Measurements from ENCODE around the gene ARMC5.

DNA sequence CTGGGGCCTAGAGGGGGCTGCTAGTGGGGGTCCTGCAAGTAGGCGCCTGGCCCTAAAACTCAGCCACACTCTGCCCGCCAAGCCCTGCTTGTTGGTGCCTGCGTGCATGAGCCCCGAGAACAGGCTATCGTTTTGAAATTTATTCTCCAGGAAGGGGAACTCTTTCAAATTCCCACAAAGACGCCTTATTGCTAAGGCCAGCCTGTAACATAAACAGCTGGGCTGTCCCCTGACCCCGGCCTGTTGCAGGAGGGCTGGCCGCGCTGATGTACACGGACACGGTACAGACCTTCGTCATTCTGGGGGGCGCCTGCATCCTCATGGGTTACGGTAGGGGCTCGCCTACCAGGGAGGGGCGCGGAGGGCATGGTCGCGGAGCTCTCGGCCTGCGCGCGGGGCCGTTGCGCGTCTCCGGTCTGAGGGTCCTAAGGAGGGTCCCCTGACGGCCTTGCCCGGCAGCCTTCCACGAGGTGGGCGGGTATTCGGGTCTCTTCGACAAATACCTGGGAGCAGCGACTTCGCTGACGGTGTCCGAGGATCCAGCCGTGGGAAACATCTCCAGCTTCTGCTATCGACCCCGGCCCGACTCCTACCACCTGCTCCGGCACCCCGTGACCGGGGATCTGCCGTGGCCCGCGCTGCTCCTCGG, 27.9 kb downstream of the ARMC5 start:
- TF ChIP-seq, protein P1, sequence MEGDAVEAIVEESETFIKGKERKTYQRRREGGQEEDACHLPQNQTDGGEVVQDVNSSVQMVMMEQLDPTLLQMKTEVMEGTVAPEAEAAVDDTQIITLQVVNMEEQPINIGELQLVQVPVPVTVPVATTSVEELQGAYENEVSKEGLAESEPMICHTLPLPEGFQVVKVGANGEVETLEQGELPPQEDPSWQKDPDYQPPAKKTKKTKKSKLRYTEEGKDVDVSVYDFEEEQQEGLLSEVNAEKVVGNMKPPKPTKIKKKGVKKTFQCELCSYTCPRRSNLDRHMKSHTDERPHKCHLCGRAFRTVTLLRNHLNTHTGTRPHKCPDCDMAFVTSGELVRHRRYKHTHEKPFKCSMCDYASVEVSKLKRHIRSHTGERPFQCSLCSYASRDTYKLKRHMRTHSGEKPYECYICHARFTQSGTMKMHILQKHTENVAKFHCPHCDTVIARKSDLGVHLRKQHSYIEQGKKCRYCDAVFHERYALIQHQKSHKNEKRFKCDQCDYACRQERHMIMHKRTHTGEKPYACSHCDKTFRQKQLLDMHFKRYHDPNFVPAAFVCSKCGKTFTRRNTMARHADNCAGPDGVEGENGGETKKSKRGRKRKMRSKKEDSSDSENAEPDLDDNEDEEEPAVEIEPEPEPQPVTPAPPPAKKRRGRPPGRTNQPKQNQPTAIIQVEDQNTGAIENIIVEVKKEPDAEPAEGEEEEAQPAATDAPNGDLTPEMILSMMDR (IDR thresholded peaks at IDR 0.05) = no peak
- TF ChIP-seq POLR2AphosphoS5 (IDR thresholded peaks at IDR 0.05) = no peak
